Right cardiac atrium (tissue), 5 donors: ENCODE data around the gene FAM167B. TPM values are rescaled to one million over a fixed set of nuclear protein-coding genes. Genes with fewer than 3 reads are reported as not detected.
"Not testable (repeated sequence)": the region's sequence is repeated elsewhere in the genome, so short reads cannot be mapped to it uniquely, and the experiment has no call there.

ENCODE experiments used
- ATAC-seq, 2 donors: fragments of 200-7000 bp; cut with Tn5 transposase; one replicate each; pipeline versions ENCODE4 v1.8.0 to v1.9.1; 2020; ENCODE audit warnings: moderate library complexity in 2 of 2, mild to moderate bottlenecking in 1 of 2
- DNase-seq, 3 donors: peaks; one replicate each; pipeline ENCODE4 v3.0.0-alpha.2; 2020
- H3K27ac ChIP-seq: one replicate; pipeline ENCODE4 v1.5.1; 2013; ENCODE audit warnings: mild to moderate bottlenecking, low read length, control low read depth, moderate library complexity
- H3K27me3 ChIP-seq: one replicate; pipeline ENCODE4 v1.6.1; 2013; ENCODE audit not compliant: control insufficient read depth, insufficient read depth
- H3K4me1 ChIP-seq: one replicate; pipeline ENCODE4 v1.6.1; 2013; ENCODE audit warnings: low read length; ENCODE audit not compliant: control insufficient read depth, insufficient read depth
- H3K4me3 ChIP-seq: one replicate; pipeline ENCODE4 v1.5.1; 2013; ENCODE audit warnings: low read length, control low read depth
- H3K9me3 ChIP-seq: one replicate; pipeline ENCODE4 v1.6.1; 2013; ENCODE audit warnings: low read length; ENCODE audit not compliant: control insufficient read depth
- WGBS: extraction: QIAGEN DNeasy Blood & Tissue Kit; methylation state at CpG from one replicate; pipeline ENCODE4 v1.1.7; 2013; 5-methylcytosine and 5-hydroxymethylcytosine counted together
- intact Hi-C, 4 donors: fragments of 100-400 bp; cut with DNase I; formaldehyde crosslinking; loops; one replicate each; pipeline versions ENCODE4 v1.11.0 to v1.14.0; 2022 to 2023
- polyA plus RNA-seq: library from polyadenylated mRNA; stranded (reverse); fragments of 200-250 nt; gene quantifications from one replicate; pipeline ENCODE4 v1.2.3, GENCODE V29; 2013
- total RNA-seq, 4 donors: library from RNA; stranded (reverse); fragmentation: NEBNext Ultra II Directional; extraction: Animal tissue kit (Norgen Biotek cat#: 25700); gene quantifications; one replicate each; pipeline ENCODE4 v1.2.1, GENCODE V29; 2021
- donor health status: healthy with polysubstance abuse.
- donor health status: DM: no; HTN: yes; CAD: no.
- donor health status: DM: no; HTN: no; CAD: no.
- donor health status: DM: no; HTN: yes; CAD: no; lungs with severe emphysema.
- donor health status: DM: yes; HTN: yes; CAD: no.

Gene FAM167B
- total and polyA plus RNA-seq, 5 donors: 2.0 to 6.5 (median 4.0) TPM

DNA sequence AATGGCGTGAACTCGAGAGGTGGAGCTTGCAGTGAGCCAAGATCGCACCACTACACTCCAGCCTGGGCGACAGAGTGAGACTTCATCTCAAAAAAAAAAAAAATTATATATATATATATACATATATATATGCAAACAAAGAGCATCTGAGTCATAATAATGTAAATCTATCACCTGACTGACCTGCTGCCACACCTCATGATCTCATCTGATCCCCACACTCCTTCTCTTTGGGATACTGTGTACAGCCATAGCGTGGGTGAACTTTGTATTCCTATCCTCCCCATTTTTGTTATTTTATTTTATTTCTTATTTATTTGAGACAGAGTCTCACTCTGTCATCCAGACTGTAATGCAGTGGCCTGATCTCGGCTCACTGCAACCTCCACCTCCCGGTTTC is 42.2 kb downstream of the FAM167B start:
- WGBS: 97% methylated on average over 7 of the region's 7 CpGs
- ATAC-seq (no peak), DNase-seq (no peak)
- Histone ChIP-seq H3K9me3 (no peaks in the 10 kb centered on the region), H3K4me3 (no peak overlapping the region), H3K27ac (no peak overlapping the region), H3K27me3 (no peaks in the 10 kb centered on the region), H3K4me1 (no peaks in the 10 kb centered on the region)
- intact Hi-C loops: no loop called here

DNA sequence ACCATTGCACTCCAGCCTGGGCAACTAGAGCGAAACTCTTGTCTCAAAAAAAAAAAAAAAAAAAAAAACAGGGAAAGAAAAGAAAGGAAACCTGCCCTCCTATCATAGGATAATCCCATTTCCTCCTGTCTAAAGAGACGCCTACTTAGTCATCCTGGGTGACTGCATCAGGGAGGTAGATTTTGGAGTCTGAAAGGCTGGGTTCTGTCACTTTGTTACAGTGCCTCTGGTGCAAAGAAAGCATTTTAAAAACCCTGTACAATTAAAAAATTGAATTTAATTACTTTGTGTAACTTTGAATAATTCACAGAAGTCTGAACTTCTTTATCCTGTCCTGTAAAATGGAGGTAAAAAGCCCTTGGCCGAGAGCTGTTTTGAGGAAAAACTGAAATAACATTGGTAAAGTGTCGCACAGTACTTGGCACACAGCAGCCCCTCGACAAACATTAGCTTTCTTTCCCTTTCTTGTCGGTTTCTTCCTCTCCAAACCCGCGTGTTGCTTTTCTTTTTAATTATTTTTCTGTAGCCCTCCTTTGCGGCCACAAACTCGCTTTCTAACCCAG is 44.2 kb downstream of the FAM167B start:
- peak overlapping the region; percentile 85 for H3K4me3 ChIP-seq
- 68% methylated on average over 10 of the region's 10 CpGs for WGBS
- no peaks in the 10 kb centered on the region for H3K4me1 ChIP-seq
- DNase-seq (no peak), ATAC-seq (peak in 1 of 2 donors; percentile 53)
- peak overlapping the region; percentile 43 for H3K27ac ChIP-seq
- intact Hi-C loops: loop anchor here in 1 of 4 donors (10.0 kb wide), 1 partner anchor 46 kb away; the partner anchor contains the start of gene FAM167B
- H3K27me3 ChIP-seq: no peaks in the 10 kb centered on the region
- H3K9me3 ChIP-seq: no peaks in the 10 kb centered on the region

GRCh38 chr1:32291708-32292538 is 44.9 kb downstream of the FAM167B start, which contains the start of gene HDAC1:
TSS of gene HDAC1 (plus strand) at chr1:32292083. CDS start at chr1:32292170, 87 bp downstream.
- ATAC-seq (peak; percentile 98 to 99), DNase-seq (peak; percentile 96 to 99 (median 99))
- WGBS: under 1% methylated on average over 67 of the region's 67 CpGs
- H3K27ac ChIP-seq: peak within 1 kb of the TSS; percentile 43
- H3K27me3 ChIP-seq: no peaks in the 10 kb centered on the region
- intact Hi-C loops: loop anchor here in 1 of 4 donors (10.0 kb wide), 1 partner anchor 47 kb away; the partner anchor contains the start of gene FAM167B
- H3K9me3 ChIP-seq: no peaks in the 10 kb centered on the region
- peak within 1 kb of the TSS; percentile 85 for H3K4me3 ChIP-seq
- H3K4me1 ChIP-seq: no peaks in the 10 kb centered on the region

- not testable (repeated sequence) for DNase-seq, H3K4me1 ChIP-seq, ATAC-seq, H3K27ac ChIP-seq, H3K27me3 ChIP-seq, H3K4me3 ChIP-seq, H3K9me3 ChIP-seq
- WGBS: 96% methylated on average over 16 of the region's 16 CpGs
- intact Hi-C loops: loop anchor here in 1 of 4 donors (10.0 kb wide), 1 partner anchor 53 kb away; the partner anchor contains the start of gene FAM167B
Measured at GRCh38 chr1:32298211-32298610, 51.2 kb downstream of the FAM167B start.

Other genes starting within 250 kb of the FAM167B start
- gene KHDRBS1, start 233.4 kb upstream of the FAM167B start, total RNA-seq: 10 to 100 TPM; 65.4 to 70.0 (median 69.0) TPM
- 48.6 TPM for gene KHDRBS1, start 233.4 kb upstream of the FAM167B start, polyA plus RNA-seq
- 10 to 100 TPM in 1 of 4 donors, 1 to 10 TPM in 3; 8.0 to 11.1 (median 8.6) TPM for gene TMEM39B, start 174.3 kb upstream of the FAM167B start, total RNA-seq
- 6.2 TPM for gene TMEM39B, start 174.3 kb upstream of the FAM167B start, polyA plus RNA-seq
- gene KPNA6, start 139.2 kb upstream of the FAM167B start, total RNA-seq: 10 to 100 TPM; 72.4 to 79.7 (median 75.8) TPM
- gene KPNA6, start 139.2 kb upstream of the FAM167B start, polyA plus RNA-seq: 14.7 TPM
- gene TXLNA, start 67.5 kb upstream of the FAM167B start, total RNA-seq: 10 to 100 TPM; 18.5 to 29.4 (median 21.2) TPM
- gene TXLNA, start 67.5 kb upstream of the FAM167B start, polyA plus RNA-seq: 13.8 TPM
- gene CCDC28B, start 46.6 kb upstream of the FAM167B start, total RNA-seq: 10 to 100 TPM in 3 of 4 donors, 1 to 10 TPM in 1; 8.0 to 18.4 (median 14.5) TPM
- 26.9 TPM for gene CCDC28B, start 46.6 kb upstream of the FAM167B start, polyA plus RNA-seq
- 1 to 10 TPM in 3 of 4 donors, under 1 TPM in 1; 0.81 to 1.5 (median 1.5) TPM for gene IQCC, start 41.6 kb upstream of the FAM167B start, total RNA-seq
- gene IQCC, start 41.6 kb upstream of the FAM167B start, polyA plus RNA-seq: 1.00 TPM
- gene DCDC2B, start 38.1 kb upstream of the FAM167B start, total RNA-seq: not detected
- 0.05 TPM for gene DCDC2B, start 38.1 kb upstream of the FAM167B start, polyA plus RNA-seq
- 10 to 100 TPM in 3 of 4 donors, 1 to 10 TPM in 1; 9.1 to 14.4 (median 13.9) TPM for gene TMEM234, start 24.9 kb upstream of the FAM167B start, total RNA-seq
- gene TMEM234, start 24.9 kb upstream of the FAM167B start, polyA plus RNA-seq: 13.6 TPM
- 100 to 1,000 TPM in 1 of 4 donors, 10 to 100 TPM in 3; 99.2 to 104 (median 99.8) TPM for gene EIF3I, start 24.8 kb upstream of the FAM167B start, total RNA-seq
- 127 TPM for gene EIF3I, start 24.8 kb upstream of the FAM167B start, polyA plus RNA-seq
- 1 to 10 TPM in 3 of 4 donors, under 1 TPM in 1; 0.23 to 2.4 (median 1.3) TPM for gene LCK, start 4.0 kb downstream of the FAM167B start, total RNA-seq
- gene LCK, start 4.0 kb downstream of the FAM167B start, polyA plus RNA-seq: 0.41 TPM
- 10 to 100 TPM; 34.1 to 44.9 (median 39.5) TPM for gene HDAC1, start 44.9 kb downstream of the FAM167B start, total RNA-seq
- 28.1 TPM for gene HDAC1, start 44.9 kb downstream of the FAM167B start, polyA plus RNA-seq
- gene MARCKSL1, start 89.0 kb downstream of the FAM167B start, total RNA-seq: 10 to 100 TPM; 14.5 to 52.7 (median 40.2) TPM
- gene MARCKSL1, start 89.0 kb downstream of the FAM167B start, polyA plus RNA-seq: 30.6 TPM
- 1 to 10 TPM; 2.0 to 5.3 (median 3.6) TPM for gene FAM229A, start 115.3 kb downstream of the FAM167B start, total RNA-seq
- 3.5 TPM for gene FAM229A, start 115.3 kb downstream of the FAM167B start, polyA plus RNA-seq
- 1 to 10 TPM; 1.1 to 2.7 (median 1.8) TPM for gene TSSK3, start 115.3 kb downstream of the FAM167B start, total RNA-seq
- 1.5 TPM for gene TSSK3, start 115.3 kb downstream of the FAM167B start, polyA plus RNA-seq
- 10 to 100 TPM; 40.4 to 56.0 (median 48.6) TPM for gene BSDC1, start 147.2 kb downstream of the FAM167B start, total RNA-seq
- gene BSDC1, start 147.2 kb downstream of the FAM167B start, polyA plus RNA-seq: 37.1 TPM
- under 1 TPM in 3 of 4 donors, not detected in 1; 0.03 TPM for gene ZBTB8B, start 217.8 kb downstream of the FAM167B start, total RNA-seq
- 0.02 TPM for gene ZBTB8B, start 217.8 kb downstream of the FAM167B start, polyA plus RNA-seq